ENCODE data around the gene EHD4.

The EHD4 gene

DNA sequence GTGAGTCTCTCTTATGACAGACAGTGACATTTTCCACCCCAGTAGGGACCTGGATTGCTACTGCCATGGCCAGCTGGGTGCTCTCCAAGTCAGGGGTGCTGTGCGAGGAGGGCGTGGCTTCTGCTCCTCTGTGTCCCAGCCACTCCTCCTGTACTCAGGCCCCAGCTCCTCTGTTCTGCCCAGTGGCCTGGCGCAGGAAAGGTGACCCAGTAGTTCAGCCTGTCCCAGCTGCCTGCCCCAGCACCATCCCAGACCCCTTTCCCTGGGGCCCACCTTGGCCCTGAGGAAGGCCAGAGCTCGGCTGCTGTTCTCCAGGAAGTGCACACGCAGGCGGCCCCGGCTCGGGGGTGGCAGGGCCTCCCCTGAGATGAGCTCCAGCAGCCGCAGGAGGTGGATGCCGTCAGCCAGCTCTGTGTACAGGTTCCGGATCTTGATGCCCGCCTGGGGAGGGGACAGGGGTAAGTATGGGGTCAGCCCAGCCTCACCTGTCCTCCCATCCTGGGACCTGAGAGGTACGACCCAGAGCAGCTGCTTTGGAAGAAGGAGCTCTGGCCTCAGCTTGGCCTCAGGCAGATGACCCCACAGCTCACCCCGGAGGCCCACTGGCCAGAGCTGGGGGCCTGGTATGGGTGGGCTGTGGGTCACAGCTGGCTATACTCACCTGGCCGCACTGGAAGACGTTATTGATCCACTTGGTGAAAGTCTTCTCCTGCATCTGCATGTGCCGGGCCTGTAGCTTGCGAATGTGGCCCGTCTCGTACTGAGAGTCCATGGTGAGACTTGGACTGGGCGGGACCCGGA is 79.5 kb downstream of the EHD4 start:
- no peak for DNase-seq

DNA sequence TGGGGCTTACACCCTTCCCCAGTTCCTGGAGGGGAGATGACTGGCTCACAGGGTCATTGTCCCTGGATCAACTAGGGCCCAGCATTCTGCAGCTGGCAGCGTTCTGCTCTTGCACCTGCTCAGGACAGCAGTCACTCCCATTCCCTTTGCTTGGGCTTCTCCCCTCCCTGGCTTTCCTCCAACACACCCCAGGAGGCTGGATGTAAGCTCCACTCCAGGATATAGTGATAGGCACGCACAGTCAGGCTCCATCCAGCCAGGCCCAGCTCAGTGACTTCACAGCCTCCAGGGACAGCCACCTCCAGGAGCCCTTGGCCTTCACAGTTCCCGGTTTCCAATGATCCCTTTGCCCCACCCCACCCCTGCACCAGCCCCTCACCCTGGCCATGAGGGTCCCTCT is 80.4 kb downstream of the EHD4 start:
- DNase-seq: no peak

DNA sequence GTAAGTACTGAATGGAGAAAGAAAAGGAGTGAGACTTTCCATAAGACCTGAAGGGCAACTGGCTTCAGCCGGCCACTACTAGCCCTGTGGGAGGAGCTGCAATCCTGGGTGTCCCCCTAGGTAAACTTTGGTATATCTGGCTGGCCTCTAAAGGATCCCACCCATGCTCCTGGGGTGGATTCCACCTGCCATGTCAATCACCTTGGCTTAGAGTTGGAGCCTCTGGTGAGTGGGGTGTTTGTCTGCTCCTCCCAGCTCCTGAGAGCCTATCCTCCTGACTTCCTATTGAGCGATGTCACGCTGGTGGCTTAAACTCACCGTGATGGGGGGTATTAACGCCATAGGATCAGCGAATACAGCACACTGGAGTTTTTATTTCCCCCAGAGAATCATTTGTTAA is 81.1 kb downstream of the EHD4 start:
- no peak for DNase-seq

DNA sequence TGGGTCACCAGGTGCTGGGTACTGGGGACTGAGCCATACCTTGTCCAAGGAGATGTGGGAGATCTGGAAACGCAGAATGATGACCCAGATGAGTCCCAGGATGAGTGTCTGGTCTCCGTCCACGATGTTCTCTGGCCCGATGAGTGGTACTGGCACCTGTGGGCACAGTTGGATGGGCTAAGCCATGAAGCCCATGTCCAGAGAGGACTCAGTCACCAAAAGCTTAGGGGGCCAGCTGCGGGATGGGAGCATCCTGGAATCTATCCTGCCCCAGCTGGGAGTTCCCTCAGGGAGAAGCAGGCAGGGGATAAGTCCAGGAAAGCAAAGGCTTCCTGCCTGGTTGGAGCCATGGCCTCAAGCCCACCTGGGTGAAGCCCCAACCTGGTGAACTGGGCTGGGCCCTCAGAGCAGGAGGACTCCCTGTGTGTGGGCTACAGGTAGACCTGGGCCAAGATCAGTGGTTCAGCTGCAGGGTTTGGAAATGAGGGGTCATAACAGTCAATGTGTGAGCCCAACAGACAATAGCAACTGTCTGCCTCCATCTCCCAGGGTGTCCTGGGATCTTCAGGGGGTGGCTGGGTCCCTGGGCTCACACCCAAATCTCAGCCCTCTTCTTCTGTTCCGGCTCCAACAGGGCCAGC is 82.2 kb downstream of the EHD4 start:
- DNase-seq: no peak

DNA sequence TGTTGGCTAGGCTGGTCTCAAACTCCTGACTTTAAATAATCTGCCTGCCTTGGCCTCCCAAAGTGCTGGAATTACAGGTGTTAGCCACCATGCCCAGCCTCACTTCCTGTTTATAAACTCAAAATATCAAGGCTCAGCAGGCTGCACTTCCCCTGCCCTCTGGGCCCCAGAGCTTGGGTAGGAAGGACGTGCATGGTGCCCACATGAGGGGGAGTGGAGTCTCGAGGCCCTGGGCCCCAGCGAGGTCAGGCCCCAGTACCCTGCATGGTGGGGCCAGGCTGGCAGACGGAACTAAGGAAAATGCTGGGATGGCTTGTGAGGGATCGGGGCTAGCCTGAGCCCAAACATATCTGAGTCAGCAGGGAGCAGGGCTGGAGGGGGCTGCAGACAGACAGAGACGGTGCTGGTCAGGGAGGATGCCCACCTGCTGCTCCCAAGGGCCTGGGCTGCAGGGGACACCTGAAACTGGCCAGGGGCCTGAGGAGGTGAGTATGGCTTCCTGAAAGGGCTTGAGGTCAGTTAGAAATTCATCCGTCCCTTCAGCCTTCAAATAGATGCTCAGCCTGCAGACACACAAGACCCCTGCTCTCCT is 83.6 kb downstream of the EHD4 start:
- DNase-seq: no peak

DNA sequence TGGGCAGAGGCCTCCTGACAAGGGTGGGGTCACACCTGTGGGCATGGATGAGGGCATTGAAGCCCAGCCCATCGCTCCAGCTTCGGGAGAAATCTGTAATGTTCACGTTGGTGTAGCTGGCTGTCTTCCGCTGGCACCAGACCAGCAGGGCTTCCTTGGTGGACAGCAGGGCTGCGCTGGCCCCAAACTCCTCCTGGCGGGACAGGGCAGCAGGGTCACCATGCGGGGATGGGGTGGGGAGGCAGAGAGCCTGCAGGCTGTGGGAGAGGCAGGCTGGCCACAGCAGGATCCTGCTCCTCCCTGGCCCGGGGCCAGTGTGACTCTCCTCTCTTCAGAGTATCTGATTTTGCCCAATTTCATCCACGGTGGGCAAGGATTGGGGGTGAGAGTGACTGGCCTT is 84.5 kb downstream of the EHD4 start:
- no peak for DNase-seq

DNA sequence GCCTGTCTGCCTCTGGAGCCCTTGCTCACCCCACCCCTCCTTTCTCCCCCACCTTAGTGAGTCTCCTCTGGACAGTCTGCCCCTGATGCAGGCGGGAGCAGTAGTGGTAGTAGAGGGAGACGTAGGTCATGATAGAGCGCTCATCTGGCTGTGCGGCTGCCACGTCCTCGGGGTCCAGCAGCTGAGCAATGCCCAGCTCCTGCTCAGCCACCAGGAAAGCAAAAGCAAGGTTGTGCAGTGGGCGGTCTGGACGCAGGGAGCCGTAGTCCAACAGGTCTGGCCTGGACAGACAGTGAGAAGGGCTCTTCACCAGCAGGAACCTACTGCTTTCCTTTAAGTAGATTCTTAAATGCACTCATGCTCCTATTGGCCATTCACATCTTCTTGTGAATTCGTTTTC is 85.2 kb downstream of the EHD4 start:
- no peak for DNase-seq

DNA sequence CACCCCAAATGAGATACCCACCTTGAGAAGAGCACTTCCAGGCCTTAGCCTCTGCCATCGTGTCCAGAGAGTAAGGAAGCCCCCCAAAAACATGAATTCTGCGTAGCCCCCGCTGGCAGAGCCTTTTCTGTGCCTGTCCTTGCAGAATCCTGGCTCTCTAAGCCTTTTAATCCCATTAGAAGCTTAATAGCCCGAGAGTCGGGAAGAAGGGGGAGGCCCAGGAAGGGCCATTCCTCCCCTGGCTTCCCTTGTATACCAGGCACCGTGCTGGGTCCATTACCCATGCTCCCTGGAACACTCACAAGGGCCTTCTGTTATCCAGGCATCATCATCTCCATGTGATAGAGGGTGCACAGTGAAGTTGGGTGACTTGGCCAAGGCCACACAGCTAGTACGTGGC is 85.6 kb downstream of the EHD4 start:
- no peak for DNase-seq

DNA sequence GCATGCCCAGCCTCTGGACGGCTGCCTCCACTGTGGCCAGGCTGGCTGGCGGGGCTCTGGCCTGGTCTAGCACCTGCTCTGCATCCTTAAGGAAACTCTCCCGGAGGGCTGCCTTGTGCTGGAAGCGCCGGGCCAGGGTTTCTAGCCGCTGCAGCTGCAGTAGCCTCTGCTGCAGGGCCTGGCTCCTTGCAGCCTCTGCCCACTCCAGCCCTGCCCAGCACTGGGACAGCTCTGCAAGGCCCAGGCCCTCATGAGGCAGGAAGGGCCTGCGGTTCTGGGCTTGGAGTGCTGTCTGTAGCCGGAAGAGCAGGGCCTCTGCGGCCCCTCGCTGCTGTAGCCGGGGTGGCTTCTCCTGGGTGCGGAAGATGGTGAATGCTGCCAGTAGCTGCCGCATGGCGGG is 86.5 kb downstream of the EHD4 start:
- no peak for DNase-seq

DNA sequence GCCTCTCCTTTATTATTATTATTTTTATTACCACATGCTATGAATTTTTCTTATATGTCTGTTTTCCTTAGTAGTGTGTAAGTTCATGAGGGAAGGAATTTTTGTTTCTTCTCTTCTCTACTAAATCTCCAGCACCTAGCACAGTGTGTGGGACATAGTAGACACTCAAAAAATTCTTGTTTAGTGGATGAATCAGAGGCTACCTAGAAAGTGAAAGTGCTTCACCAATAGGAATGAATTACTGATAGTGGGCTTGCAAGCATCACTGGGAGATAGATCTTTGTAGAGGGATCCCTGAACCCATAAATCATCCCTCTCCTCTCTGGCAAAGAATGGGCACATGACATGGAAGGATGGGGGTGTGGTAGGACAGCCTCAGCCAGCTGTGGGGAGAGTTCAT is 87.0 kb downstream of the EHD4 start:
- no peak for DNase-seq

DNA sequence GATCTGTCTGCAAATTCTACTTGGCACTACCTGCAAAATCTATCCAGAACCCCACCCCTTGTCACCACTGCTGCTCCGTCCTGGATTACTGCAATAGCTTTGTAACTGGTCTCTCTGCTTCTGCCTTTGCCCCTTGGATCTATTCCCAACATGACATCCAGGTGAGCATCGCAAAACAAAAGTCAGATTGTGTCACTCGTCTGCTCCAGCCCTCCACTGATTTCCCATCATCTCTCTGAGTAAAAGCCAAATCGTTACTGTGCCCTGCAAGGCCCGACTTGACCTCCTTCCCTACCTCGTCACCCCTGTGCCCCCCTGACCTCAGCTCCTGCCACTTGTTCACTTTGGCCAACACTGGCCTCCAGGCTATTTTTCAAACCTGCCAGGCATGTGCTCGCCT is 87.9 kb downstream of the EHD4 start:
- DNase-seq: no peak

DNA sequence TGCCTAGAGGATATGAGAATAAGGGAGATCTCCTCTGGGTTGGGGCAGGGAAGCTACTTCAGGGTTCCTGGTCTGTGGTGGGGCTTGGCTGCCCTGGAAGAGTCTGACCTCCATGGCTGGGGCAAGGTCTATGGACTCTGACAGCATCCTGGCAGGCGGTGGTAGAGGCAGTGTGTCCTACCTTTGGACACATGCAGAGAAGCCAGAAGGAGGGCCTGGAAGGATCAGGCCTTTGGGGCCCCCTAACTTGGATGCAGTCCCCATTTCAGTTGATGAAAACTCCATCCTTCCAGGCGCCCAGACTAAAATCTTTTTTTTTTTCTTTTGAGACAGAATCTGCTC is 88.9 kb downstream of the EHD4 start:
- no peak for DNase-seq

DNA sequence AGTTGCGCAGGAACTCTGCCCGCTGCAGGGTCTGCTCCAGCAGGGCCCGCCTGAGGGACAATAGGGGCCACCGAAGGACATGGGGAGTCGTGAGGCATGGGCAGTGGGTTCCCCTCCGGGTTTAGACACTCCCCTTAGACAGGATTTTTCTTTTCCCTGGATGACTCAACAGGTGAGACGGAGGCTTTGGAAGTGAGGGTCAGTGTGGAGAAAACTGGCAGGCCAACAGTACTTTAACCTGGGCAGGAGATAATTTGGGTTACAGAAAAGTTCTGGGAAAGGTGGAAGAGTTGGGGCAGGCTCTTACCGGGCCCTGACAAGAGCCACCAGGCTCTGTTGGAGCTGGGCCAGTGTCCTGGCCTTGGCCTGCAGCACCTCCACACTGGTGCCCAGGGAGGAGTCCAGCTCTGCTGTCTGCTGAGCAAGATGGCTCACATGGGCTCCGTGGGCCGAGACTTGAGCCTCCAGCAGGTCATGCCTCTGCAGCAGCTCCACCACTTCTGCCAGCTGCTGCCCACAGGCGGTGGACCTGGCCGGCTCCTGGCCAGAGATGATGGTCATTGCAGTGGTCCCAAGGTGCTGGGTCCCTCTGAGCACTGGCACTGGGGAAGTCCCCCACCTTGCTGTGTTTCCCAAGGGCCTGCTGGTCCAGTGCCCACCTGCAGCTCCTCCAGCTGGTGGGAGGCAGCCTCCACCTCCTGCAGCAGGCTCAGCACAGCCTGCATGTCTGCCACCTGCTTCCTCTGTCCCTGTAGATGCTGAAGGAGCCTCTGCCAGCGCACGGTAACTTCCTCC is 89.5 kb downstream of the EHD4 start:
- no peak for DNase-seq

DNA sequence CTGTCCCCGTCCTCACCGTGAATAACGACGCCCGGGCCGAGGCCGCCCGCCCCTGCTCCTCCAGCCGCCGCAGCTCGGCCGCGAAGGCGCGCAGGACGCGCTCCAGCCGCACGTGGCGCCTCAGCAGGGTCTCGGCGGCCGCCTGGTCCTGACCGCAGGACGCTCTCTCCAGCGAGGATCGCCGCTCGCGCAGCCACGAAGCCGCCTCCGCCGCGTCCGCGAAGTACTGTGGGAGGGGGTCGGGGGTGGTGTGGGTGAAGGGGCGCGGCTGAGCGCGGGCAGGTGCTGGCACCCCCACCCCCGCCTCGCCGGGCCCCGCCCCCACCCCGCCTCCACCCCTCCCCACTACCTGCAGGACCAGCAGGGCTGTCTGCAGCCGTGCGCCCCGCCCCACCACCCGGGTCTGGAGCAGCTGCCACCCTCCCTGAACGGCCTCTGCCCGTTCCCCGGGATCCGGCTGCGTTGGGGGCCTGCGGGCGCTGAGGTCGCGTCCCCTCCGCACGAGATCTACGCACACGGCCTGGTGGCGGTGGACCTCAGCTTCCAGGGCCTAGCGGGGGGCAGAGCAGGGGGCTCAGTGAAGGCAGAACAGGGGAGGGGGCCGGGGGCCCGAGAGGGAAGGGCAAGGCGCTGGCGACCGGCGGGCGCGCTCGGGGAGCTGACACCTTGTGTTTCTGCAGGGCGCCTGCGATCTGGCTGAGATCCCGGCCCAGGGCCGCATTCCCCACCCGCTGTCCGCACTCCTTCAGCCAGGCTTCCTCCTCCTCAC is 90.3 kb downstream of the EHD4 start:
- DNase-seq: no peak

DNA sequence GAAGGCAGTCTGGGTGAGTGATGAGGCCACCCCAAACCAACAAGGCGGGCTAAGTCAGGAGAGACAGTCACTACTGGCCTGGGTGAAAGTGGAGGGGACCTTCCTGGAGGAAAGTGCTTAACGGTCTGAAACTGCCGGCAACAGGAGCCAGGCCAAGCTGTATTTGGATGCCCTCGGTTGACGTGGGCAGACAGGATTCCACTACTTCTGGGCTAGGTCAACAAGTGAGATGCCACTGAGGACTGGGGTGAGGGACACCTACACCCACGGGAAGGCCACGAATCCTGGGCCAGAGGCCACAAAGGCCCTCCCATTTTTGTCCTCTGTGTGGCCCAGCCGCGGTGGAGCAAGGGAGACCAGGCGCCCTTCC is 90.8 kb downstream of the EHD4 start:
- no peak for DNase-seq

DNA sequence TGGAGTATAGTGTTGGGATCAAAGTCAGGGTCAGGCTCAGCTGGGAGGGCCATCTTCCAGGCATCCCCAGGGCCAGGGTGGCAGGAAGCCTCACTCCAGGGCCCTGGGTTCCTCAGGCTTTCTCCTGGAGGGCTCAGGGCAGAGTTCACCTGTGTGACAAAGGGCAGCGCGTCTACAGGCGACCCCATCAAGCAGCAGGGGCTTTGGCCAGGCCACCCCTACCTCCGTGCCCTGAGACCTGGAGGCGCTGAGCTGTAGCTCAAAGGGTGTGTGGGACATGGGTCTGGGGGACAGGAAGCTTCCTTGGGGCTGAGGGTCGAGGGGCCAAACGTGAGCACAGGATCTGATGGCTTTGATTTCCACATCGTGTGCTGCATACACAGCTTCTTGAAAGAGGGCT is 91.3 kb downstream of the EHD4 start:
- DNase-seq: no peak

DNA sequence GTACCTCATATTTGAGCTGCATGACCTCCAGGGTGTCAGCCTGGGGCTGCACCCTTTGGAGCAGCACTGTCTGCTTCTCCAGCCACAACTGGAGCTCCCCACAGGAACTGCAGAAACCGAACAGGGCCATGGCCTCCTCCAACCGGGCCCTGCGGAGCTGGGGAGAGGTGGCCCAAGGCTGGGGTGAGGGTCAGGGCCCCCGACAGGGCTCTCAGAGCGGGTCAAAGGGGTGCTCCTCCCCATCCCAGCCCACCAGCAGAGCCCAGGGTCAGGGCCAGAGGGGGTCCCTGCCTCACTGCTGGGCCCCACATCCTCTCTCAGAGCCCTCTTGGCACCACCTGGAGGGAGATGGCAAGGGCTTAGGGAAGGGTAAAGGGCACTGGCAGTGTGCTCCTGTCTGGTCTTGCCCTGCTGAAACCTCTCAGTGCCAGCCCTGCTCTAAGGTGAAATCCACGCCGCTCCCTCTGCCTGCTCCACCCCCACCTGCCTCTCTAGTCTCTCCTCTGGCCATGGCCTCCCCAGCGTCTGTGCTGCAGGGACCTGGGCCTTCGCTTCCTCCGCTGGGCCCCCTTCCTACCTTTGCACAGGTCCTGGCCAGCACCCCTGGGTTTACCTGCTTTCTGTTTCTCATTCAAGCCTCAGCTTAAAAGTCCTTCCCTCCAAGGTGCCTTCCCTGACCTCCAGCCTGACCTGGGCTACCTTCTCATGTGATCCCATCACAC is 92.0 kb downstream of the EHD4 start:
- no peak for DNase-seq

DNA sequence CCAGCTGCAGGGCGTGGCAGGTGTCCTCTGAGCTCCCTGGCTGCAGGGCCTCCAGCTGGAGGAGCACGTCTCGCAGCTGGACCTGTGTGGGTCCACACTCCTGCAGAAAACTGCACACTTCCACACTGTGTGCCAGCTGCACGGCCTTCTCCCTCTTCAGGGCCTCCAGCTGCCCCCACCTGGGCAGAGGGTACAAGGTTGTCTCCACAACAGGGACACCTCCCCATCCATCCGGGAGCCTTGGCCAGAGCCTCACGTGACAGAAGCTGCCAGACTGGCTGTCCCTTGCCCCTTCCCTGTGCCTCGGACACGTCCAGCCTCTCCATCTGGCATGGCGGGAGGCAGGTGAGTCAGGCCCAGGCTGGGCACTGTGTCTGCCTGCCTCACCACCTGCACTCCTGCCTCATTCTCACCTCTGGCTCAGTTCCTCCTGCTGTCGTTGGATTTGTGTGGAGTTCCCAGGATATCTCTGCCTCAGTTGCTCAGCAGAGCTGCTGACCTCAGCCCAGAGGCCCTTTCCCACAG is 93.0 kb downstream of the EHD4 start:
- DNase-seq: no peak

DNA sequence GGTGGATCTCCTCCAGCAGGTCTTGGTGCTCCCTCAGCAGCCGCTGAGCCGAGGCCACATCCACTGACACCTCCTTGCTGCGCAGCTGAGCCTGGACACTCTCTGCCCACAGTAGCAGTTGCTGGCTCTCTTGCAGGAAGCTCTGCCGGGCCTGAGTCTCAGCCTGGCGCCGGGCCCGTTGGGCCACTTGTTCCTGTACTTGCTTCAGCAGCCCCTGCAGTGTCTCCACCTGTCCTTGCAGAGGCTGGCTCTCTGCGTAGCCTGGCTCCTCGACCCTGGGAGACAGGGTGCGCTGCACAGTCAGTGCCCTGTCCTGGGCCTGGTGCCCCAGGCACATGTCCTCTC is 94.0 kb downstream of the EHD4 start:
- DNase-seq: no peak

DNA sequence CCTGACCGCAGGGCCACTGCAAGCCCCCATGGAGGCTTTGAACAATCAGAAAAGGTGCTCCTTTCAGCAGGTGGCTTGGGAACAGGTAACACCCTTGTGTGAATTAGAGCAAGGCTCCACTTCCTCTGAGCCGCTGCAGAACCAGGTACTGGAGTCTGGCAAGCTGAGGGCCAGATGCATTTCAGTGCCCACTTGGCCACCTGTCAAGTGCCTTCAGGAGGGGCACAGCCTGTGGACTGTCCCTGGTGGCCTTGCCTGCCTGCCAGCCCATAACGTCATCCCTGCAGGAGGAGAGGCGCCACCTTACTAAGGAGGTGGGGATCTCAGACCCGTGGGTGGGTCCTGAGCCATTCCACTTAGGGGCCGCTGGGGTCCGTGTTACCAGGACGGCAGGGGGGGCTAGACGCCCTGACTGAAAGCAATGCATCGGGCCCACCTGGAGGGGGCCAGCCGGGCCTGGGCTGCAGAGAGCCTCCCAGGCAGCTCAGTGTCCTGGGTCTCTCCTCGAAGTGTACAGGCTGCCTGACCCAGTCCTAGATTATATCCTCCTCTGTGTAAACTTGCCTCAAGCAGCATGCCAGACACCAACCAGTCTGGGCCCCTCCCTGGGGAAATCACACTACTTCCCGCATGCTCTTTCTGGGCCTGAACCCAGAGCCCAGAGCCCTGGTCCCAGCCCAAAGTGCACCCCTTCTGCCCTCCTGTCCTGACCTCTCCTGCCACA is 94.6 kb downstream of the EHD4 start:
- no peak for DNase-seq

DNA sequence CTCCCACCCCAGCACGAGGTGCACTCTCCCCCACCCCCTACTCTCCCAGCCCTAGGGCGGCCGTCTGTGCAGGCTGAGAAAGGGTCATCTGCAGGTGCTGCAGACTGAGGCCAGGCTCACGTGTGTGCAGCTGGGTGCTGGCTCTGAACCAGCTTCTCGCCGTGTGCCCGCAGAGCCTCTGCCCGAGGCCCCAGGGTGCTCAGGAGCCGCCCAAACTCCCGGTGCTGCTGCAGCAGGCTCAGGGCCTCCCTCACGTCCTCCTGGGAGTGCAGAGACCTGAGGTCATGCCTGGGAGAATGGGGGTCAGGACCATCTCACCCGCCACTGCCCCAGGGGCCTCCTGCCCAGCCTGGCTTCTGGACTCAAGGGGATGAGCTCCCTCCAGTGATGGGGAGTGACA is 95.7 kb downstream of the EHD4 start:
- DNase-seq: no peak

DNA sequence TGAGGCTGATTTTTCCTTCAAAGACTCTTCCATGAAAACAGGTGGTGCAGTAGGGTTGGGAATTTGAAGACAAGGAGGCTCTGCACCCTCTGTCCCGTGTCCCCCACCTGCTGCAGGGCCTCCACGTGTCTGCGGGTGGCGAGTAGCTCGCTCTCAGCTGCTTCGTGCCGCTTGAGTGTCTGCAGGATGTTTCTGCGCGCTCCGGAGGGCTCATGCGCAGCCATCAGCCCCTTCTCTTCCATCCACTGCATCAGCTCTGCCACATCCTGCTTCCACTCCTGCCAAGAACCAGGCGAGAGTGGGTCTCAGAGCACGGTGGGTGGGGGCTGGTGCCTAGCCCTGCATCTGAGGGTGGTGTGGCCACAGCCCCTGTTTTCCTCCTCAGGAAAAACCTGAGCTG is 96.3 kb downstream of the EHD4 start:
- no peak for DNase-seq

Data from NCI-H1436 (cell line).